ENCODE data around the gene ZNF850.
A peak's percentile ranks its signal among the peaks of the same experiment; 100 is the strongest.

Gene ZNF850

GRCh38 chr19:36687214-36688056 is 85.2 kb downstream of the ZNF850 start, which contains the start of gene ZNF567:
Gene ZNF567 (plus strand): TSS chr19:36687612. CDS start chr19:36694868, 7,256 bp downstream.
- peak; percentile 89 for DNase-seq

- no peak for DNase-seq
Observed at GRCh38 chr19:36686365-36687213, 86.0 kb downstream of the ZNF850 start.

GRCh38 chr19:36685835-36686234 is 86.8 kb downstream of the ZNF850 start:
- no peak for DNase-seq

- DNase-seq: no peak
Observed at GRCh38 chr19:36679455-36679854, 93.2 kb downstream of the ZNF850 start.

GRCh38 chr19:36674201-36674600 is 98.4 kb downstream of the ZNF850 start:
- no peak for DNase-seq

GRCh38 chr19:36672368-36672767 is 100.2 kb downstream of the ZNF850 start:
- no peak for DNase-seq

- DNase-seq: no peak
Observed at GRCh38 chr19:36668646-36669045, 104.0 kb downstream of the ZNF850 start.

- no peak for DNase-seq
Observed at GRCh38 chr19:36665832-36666231, 106.8 kb downstream of the ZNF850 start.

Data from NCI-H446 treated with DMSO at 0.1 percent for 48 hours (cell line).